Thoracic aorta (tissue), 2 donors: ENCODE results near the gene DGLUCY. TPM values are rescaled to one million over a fixed set of nuclear protein-coding genes. Genes with fewer than 3 reads are reported as not detected.

Experiments
- ATAC-seq: fragments of 150-250 bp; one replicate; pipeline ENCODE4 v1.8.0; 2017; ENCODE audit warnings: low read depth; ENCODE audit not compliant: insufficient number of reproducible peaks, low FRiP score
- DNase-seq: peaks from one replicate; pipeline ENCODE4 v3.0.0-alpha.2; 2020; ENCODE audit warnings: low spot score
- H3K27ac ChIP-seq, 2 donors: fragments of 200-600 bp; sonication (generic); 1 replicate in 1 of 2; 2 replicates in 1 of 2; pipeline ENCODE4 v1.5.1; 2016; ENCODE audit warnings: mild to moderate bottlenecking in 2 of 2, moderate library complexity in 2 of 2
- H3K27me3 ChIP-seq: fragments of 200-600 bp; sonication (generic); replicated peaks from 2 replicates; pipeline ENCODE4 v1.6.0; 2016; ENCODE audit warnings: mild to moderate bottlenecking; ENCODE audit not compliant: insufficient read depth
- H3K36me3 ChIP-seq: fragments of 200-600 bp; sonication (generic); one replicate; pipeline ENCODE4 v1.5.1; 2016
- H3K4me1 ChIP-seq, 2 donors: fragments of 200-600 bp; sonication (generic); 1 replicate in 1 of 2; 2 replicates in 1 of 2; pipeline versions ENCODE4 v1.5.1 to v1.6.0; 2016; ENCODE audit warnings: low read depth in 2 of 2, mild to moderate bottlenecking in 1 of 2; ENCODE audit not compliant: control insufficient read depth in 1 of 2
- H3K4me3 ChIP-seq: fragments of 200-600 bp; sonication (generic); 2 replicates; pipeline ENCODE4 v1.5.1; 2016; ENCODE audit warnings: mild to moderate bottlenecking
- H3K9me3 ChIP-seq: fragments of 200-600 bp; sonication (generic); 2 replicates; pipeline ENCODE4 v1.5.1; 2016
- total RNA-seq, 2 donors: library from RNA; depleted of rRNA; stranded (reverse); fragments of >200 nt; gene quantifications; one replicate each; pipeline versions ENCODE4 v1.1.0 to v1.2.3, GENCODE V29; 2016
- TF ChIP-seq, protein P1 (sequence below): fragments of 200-600 bp; sonication (generic); IDR thresholded peaks from one replicate; pipeline ENCODE4 v1.5.1; 2019; ENCODE audit warnings: antibody characterized with exemption

Gene DGLUCY
- total RNA-seq, 2 donors from 2014 or later, result 24.4 to 36.7 TPM

DNA sequence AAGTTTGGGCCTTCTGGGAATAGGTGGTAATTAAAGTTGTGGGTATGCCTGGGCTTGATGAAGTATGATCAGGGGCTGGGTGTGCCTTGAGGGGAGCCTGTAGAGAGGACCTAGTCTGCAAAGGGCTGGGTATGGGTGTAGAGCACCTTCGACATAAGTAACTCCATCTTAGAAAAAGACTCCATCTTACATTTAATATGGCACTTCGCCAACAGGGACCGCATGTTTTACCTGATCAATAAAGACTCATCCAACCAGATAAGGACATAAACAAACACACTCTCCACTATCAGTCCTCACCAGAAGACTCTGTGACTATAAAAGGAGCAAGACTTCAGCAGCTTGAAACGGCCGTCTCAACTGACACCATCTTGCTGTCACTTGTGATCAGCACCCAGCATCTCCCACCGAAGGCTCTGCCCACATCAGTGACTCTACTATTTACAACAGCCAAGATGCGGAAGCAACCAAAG lies 154.1 kb downstream of the DGLUCY start:
- peaks cover 0 to 12% of the 10 kb centered on the region in 2 donors for H3K4me1 ChIP-seq
- no peak overlapping the region for H3K4me3 ChIP-seq
- no peak for ATAC-seq
- H3K9me3 ChIP-seq, result no peaks in the 10 kb centered on the region
- DNase-seq, result no peak
- no peaks in the 10 kb centered on the region for H3K27me3 ChIP-seq
- no peak overlapping the region for H3K27ac ChIP-seq
- TF ChIP-seq, protein P1, sequence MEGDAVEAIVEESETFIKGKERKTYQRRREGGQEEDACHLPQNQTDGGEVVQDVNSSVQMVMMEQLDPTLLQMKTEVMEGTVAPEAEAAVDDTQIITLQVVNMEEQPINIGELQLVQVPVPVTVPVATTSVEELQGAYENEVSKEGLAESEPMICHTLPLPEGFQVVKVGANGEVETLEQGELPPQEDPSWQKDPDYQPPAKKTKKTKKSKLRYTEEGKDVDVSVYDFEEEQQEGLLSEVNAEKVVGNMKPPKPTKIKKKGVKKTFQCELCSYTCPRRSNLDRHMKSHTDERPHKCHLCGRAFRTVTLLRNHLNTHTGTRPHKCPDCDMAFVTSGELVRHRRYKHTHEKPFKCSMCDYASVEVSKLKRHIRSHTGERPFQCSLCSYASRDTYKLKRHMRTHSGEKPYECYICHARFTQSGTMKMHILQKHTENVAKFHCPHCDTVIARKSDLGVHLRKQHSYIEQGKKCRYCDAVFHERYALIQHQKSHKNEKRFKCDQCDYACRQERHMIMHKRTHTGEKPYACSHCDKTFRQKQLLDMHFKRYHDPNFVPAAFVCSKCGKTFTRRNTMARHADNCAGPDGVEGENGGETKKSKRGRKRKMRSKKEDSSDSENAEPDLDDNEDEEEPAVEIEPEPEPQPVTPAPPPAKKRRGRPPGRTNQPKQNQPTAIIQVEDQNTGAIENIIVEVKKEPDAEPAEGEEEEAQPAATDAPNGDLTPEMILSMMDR, result no peak
- H3K36me3 ChIP-seq, result no peaks in the 10 kb centered on the region

DNA sequence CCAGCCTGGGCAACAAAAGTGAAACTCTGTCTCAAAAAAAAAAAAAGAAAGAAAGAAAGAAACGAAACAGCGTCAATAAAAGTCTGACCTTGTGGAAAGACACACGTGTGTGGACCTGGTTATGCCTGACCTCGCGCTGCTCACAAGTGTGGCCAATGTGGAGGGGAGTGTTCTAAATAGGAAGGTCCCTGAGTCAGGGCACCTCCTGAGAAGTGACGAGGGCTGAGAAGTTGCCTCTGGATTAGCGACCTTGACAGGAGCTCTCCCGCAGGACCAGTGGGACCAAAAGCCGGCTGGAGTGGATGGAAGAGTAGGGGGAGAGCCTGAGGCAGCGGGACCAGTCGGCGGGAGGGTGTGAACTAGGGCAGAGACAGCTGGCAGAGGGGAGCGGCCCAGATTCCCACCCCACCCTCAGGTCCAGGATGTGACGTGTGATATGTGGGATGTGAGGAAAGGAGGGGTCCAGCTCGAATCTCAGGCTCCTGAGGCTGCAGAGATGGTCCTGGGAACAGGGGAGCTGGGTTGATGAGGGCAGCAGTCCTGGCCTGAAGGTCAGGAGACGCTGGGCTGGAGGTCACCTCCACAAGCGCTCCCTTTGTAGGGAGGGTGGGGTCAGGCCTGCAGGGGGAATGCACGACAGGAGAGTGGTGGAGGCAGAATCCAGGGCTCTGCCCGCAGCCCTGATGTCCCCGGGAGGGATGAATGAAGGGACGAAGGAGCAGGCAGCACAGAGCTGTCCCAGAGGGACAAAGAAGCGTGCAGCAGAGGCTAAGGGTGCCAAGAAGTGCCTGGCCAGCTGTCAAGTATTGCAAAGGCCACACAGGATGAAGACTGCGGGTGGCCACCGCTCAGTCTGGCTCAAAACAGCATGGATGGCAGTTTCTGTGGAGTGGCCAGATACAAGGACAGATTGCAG lies 155.5 kb downstream of the DGLUCY start:
- no peak overlapping the region for H3K4me3 ChIP-seq
- no peaks in the 10 kb centered on the region for H3K9me3 ChIP-seq
- peaks cover 0 to 7% of the 10 kb centered on the region in 2 donors for H3K4me1 ChIP-seq
- H3K27me3 ChIP-seq, result no peaks in the 10 kb centered on the region
- TF ChIP-seq, protein P1, result no peak
- ATAC-seq (no peak), DNase-seq (no peak)
- no peak overlapping the region for H3K27ac ChIP-seq
- H3K36me3 ChIP-seq, result no peaks in the 10 kb centered on the region

DNA sequence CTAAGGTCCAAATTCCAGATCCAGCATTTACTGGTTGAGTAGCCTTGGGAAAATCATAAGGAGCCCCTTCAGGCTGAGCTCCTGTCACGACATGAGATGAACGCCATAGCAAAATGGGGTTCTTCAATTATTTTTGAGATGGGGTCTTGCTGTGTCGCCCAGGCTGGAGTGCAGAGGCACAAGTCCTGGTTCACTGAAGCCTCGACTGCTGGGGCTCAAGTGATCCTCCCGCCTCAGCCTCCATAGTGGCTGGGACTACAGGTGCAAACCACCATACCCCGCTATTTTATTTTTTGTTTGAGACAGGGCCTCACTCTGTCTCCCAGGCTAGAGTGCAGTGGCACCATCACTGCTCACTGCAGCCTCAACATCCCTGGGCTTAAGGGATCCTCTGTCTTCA lies 156.3 kb downstream of the DGLUCY start:
- Histone ChIP-seq H3K4me1 (peaks cover 0 to 7% of the 10 kb centered on the region in 2 donors), H3K27ac (no peak overlapping the region), H3K36me3 (no peaks in the 10 kb centered on the region), H3K27me3 (no peaks in the 10 kb centered on the region), H3K9me3 (no peaks in the 10 kb centered on the region), H3K4me3 (no peak overlapping the region)
- TF ChIP-seq, protein P1, result no peak
- ATAC-seq, result no peak
- no peak for DNase-seq

DNA sequence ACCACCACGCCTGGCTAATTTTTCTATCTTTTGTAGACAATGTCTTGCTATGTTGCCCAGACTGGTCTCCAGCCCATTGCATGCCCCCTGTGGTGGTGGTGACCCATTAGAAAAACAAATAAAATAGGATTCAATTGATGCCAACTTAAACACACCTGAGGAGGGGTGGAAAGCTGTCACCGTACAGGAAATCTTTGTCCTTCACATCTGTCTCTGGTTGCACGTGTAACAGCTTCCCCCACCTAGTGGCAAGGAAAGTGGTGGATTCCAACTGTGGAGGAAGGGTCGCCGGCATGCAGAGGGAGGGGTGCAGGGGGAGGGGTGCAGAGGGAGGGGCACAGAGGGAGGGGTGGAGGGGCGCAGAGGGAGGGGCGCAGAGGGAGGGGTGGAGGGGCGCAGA lies 156.7 kb downstream of the DGLUCY start:
- no peaks in the 10 kb centered on the region for H3K27me3 ChIP-seq
- H3K4me3 ChIP-seq, result no peak overlapping the region
- no peaks in the 10 kb centered on the region for H3K9me3 ChIP-seq
- H3K27ac ChIP-seq, result no peak overlapping the region
- peaks cover 0 to 7% of the 10 kb centered on the region in 2 donors for H3K4me1 ChIP-seq
- no peaks in the 10 kb centered on the region for H3K36me3 ChIP-seq
- TF ChIP-seq, protein P1, result no peak
- DNase-seq, result no peak
- no peak for ATAC-seq

DNA sequence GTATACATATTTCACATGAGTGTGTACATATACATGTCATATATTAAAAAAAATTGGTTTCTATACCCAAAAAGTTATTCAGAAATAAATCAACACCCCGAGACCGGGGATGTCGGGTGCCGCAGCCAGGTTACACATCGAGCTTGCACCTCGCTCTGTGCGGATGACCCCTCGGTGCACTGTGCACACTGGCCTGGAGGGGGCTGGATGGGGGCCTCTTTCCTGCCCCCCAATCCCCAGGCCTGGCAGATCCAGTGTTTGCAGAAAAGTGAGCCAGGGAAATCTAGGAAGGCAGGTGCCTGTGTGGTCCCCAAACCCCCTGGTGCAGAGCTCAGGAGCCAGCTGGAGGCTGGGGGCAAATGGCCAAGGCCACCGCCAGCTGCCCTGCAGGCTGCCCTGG lies 157.8 kb downstream of the DGLUCY start:
- H3K27me3 ChIP-seq, result no peaks in the 10 kb centered on the region
- no peak overlapping the region for H3K27ac ChIP-seq
- TF ChIP-seq, protein P1, result no peak
- H3K4me3 ChIP-seq, result no peak overlapping the region
- no peaks in the 10 kb centered on the region for H3K36me3 ChIP-seq
- no peaks in the 10 kb centered on the region for H3K9me3 ChIP-seq
- ATAC-seq, result no peak
- DNase-seq, result no peak
- H3K4me1 ChIP-seq, result peaks cover 0 to 7% of the 10 kb centered on the region in 2 donors
